Mammary epithelial cell (primary cell): ENCODE data around the gene PDZD7.

Experiments
- CTCF ChIP-seq, 2 donors: IDR thresholded peaks in 1 of 2; conservative IDR thresholded peaks in 1 of 2; 2 replicates each; pipeline ENCODE4 v1.5.1; 2011 to 2012; ENCODE audit warnings: inconsistent platforms in 2 of 2, low read length in 2 of 2, mild to moderate bottlenecking in 2 of 2, control low read depth in 1 of 2, low read depth in 1 of 2; ENCODE audit not compliant: insufficient read depth in 1 of 2; ENCODE audit errors: extremely low read depth in 1 of 2
- EZH2 ChIP-seq: IDR thresholded peaks from 2 replicates; pipeline ENCODE4 v1.6.1; 2012; ENCODE audit warnings: low read length, inconsistent platforms, borderline replicate concordance

DNA sequence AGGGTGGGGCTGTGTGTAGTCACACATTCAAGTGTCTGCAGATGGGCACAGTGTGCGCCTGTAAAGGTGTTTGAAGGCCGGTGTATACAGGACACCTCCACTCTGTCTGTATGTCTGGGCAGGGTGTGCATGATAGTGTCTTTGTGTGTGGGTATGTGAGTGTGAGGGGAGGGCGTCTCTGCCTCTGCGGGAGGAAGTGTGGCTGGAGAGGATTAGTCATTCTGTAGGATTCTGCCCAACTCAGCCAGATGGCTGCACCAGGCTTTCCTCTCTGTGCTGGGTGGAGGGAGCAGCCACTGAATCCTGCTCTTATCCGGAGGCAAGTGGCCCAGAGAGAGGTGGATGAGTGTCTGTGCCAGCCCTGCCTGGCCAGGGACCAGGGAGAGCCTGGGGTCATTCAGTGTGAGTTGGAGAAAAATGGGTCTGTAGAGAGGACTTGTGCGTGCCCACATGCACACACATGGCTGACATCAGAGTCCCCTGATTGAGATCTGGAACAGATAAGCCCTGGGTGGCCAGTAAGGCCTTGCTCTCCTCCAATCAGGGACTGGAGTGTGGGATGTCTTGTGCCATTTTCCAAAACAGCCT lies 1.8 kb upstream of the PDZD7 start:
- no peak for TF ChIP-seq CTCF (conservative IDR thresholded peaks at IDR 0.05 in 1 of 2, IDR thresholded peaks at IDR 0.05 in 1 of 2; ENCODE audit: extremely low read depth in 1 of 2, insufficient read depth in 1 of 2, low read depth in 1 of 2, low read length in 2 of 2)
- TF ChIP-seq EZH2: no peak
